ENCODE measurements around the gene AP1G2. TPM values are rescaled to one million over a fixed set of nuclear protein-coding genes. Genes with fewer than 3 reads are reported as not detected.

The AP1G2 gene
- polyA plus RNA-seq, 1 donor (not counting 4 experiments of a cell fraction or from before 2014, with no cell fraction given): 119 TPM

- no peak for FAIRE-seq
- H3K36me3 ChIP-seq (ENCODE audit: control insufficient read depth in 2 of 2, extremely low read depth in 1 of 2, insufficient read depth in 2 of 2, low read length in 2 of 2): peaks cover 0 to 3% of the 10 kb centered on the region in 2 experiments
- no peak overlapping the region for H2AFZ ChIP-seq (ENCODE audit: control insufficient read depth, low read length)
- H3K4me1 ChIP-seq (ENCODE audit: control insufficient read depth, extremely low read depth, insufficient read depth, low read length): no peaks in the 10 kb centered on the region
- no peaks in the 10 kb centered on the region for H3K9me1 ChIP-seq (ENCODE audit: control insufficient read depth, extremely low read depth, insufficient read depth, low read length)
- no peak for TF ChIP-seq EZH2 (IDR thresholded peaks at IDR 0.05; ENCODE audit: low read length)
- no peak for TF ChIP-seq CTCF (optimal IDR thresholded peaks at IDR 0.05 in 1 of 3, IDR thresholded peaks at IDR 0.05 in 1 of 3, conservative IDR thresholded peaks at IDR 0.05 in 1 of 3; ENCODE audit: extremely low read depth in 1 of 3, insufficient read depth in 2 of 3, low read length in 3 of 3)
- no peak overlapping the region for H3K27ac ChIP-seq (ENCODE audit: control insufficient read depth, insufficient read depth, low read length)
- no peak overlapping the region for H3K9ac ChIP-seq (ENCODE audit: control insufficient read depth, extremely low read depth, insufficient read depth, low read length)
- no peak overlapping the region for H3K4me3 ChIP-seq (ENCODE audit: control insufficient read depth in 2 of 3, extremely low read depth in 1 of 3, insufficient read depth in 2 of 3, low read depth in 1 of 3, low read length in 3 of 3)
- H3K9me3 ChIP-seq (ENCODE audit: control insufficient read depth, low read depth, low read length): no peaks in the 10 kb centered on the region
- H4K20me1 ChIP-seq (ENCODE audit: control insufficient read depth, extremely low read depth, insufficient read depth, low read length): no peaks in the 10 kb centered on the region
- no peak overlapping the region for H3K4me2 ChIP-seq (ENCODE audit: control insufficient read depth, extremely low read depth, insufficient read depth, low read depth, low read length)
- dilution Hi-C loops (cut with MboI; ENCODE audit: extremely low pct_ligation_motif_present, low sequenced_read_pairs): no loop called here
- no peaks in the 10 kb centered on the region for H3K27me3 ChIP-seq (ENCODE audit: control insufficient read depth, extremely low read depth, insufficient read depth, low read length)
- no peaks in the 10 kb centered on the region for H3K79me2 ChIP-seq (ENCODE audit: control insufficient read depth, insufficient read depth, low read length)
- DNase-seq (ENCODE audit: low read depth, low spot score): no peak
Observed at GRCh38 chr14:23525611-23526010, 42.0 kb downstream of the AP1G2 start.

DNA sequence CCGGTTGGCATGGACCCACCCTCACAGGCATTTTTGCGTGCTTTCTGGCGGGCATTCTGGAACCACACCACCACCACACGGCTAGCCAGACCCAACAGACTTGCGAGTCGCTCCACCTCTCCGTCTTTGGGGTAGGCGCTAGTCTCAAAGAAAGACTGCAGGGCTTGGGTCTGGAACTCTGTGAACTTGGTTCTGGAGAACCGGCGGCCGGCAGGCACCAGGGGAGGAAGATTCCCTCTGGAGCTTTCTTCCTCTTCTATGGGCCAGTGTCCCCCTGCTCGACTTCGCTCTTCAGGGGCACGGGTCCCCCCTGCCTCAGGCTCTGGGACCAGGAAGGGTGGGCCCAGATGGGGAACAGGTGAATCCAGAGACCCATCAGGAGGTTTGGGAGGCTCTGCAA, 42.6 kb downstream of the AP1G2 start:
- Histone ChIP-seq H3K9ac (ENCODE audit: control insufficient read depth, extremely low read depth, insufficient read depth, low read length) (no peak overlapping the region), H3K27me3 (ENCODE audit: control insufficient read depth, extremely low read depth, insufficient read depth, low read length) (no peaks in the 10 kb centered on the region), H3K9me1 (ENCODE audit: control insufficient read depth, extremely low read depth, insufficient read depth, low read length) (no peaks in the 10 kb centered on the region), H3K79me2 (ENCODE audit: control insufficient read depth, insufficient read depth, low read length) (no peaks in the 10 kb centered on the region), H2AFZ (ENCODE audit: control insufficient read depth, low read length) (no peak overlapping the region), H3K4me3 (ENCODE audit: control insufficient read depth in 2 of 3, extremely low read depth in 1 of 3, insufficient read depth in 2 of 3, low read depth in 1 of 3, low read length in 3 of 3) (no peak overlapping the region), H3K36me3 (ENCODE audit: control insufficient read depth in 2 of 2, extremely low read depth in 1 of 2, insufficient read depth in 2 of 2, low read length in 2 of 2) (peaks cover 0 to 3% of the 10 kb centered on the region in 2 experiments), H4K20me1 (ENCODE audit: control insufficient read depth, extremely low read depth, insufficient read depth, low read length) (no peaks in the 10 kb centered on the region), H3K9me3 (ENCODE audit: control insufficient read depth, low read depth, low read length) (no peaks in the 10 kb centered on the region), H3K4me1 (ENCODE audit: control insufficient read depth, extremely low read depth, insufficient read depth, low read length) (no peaks in the 10 kb centered on the region), H3K4me2 (ENCODE audit: control insufficient read depth, extremely low read depth, insufficient read depth, low read depth, low read length) (no peak overlapping the region), H3K27ac (ENCODE audit: control insufficient read depth, insufficient read depth, low read length) (no peak overlapping the region)
- dilution Hi-C loops (cut with MboI; ENCODE audit: extremely low pct_ligation_motif_present, low sequenced_read_pairs): no loop called here
- DNase-seq (ENCODE audit: low read depth, low spot score) (no peak), FAIRE-seq (no peak)
- no peak for TF ChIP-seq CTCF (optimal IDR thresholded peaks at IDR 0.05 in 1 of 3, IDR thresholded peaks at IDR 0.05 in 1 of 3, conservative IDR thresholded peaks at IDR 0.05 in 1 of 3; ENCODE audit: extremely low read depth in 1 of 3, insufficient read depth in 2 of 3, low read length in 3 of 3)

All from keratinocyte (primary cell).